ENCODE results near the gene SCNN1B. TPM values are rescaled to one million over a fixed set of nuclear protein-coding genes. Genes with fewer than 3 reads are reported as not detected.

SCNN1B gene
- total RNA-seq, 1 donor, result not detected

- H3K36me3 ChIP-seq (ENCODE audit: insufficient read depth, low read length), result peaks cover 60% of the 10 kb centered on the region
- no peak for DNase-seq (ENCODE audit: insufficient read length, low spot score, missing footprints)
- H3K4me2 ChIP-seq (ENCODE audit: insufficient read depth, low read length), result no peak overlapping the region
- no peaks in the 10 kb centered on the region for H3K4me1 ChIP-seq (ENCODE audit: insufficient read depth, low read length)
- peaks cover 3% of the 10 kb centered on the region for H4K20me1 ChIP-seq (ENCODE audit: insufficient read depth, low read length)
- no peak overlapping the region for H3K27ac ChIP-seq (ENCODE audit: low read depth, low read length)
- H3K4me3 ChIP-seq (ENCODE audit: insufficient read depth, low read length), result no peak overlapping the region
- no peak overlapping the region for H2AFZ ChIP-seq (ENCODE audit: low read length)
- H3K27me3 ChIP-seq (ENCODE audit: insufficient read depth, low read length), result no peaks in the 10 kb centered on the region
- no peaks in the 10 kb centered on the region for H3K9me3 ChIP-seq (ENCODE audit: low read depth, low read length)
- TF ChIP-seq CTCF (IDR thresholded peaks at IDR 0.05; ENCODE audit: extremely low read depth, low read depth, low read length), result no peak
- H3K79me2 ChIP-seq (ENCODE audit: insufficient read depth, low read length), result no peaks in the 10 kb centered on the region
Observed at GRCh38 chr16:23409522-23409921, 107.4 kb downstream of the SCNN1B start.

- Histone ChIP-seq H4K20me1 (ENCODE audit: insufficient read depth, low read length) (peaks cover 3% of the 10 kb centered on the region), H3K27me3 (ENCODE audit: insufficient read depth, low read length) (no peaks in the 10 kb centered on the region), H3K4me1 (ENCODE audit: insufficient read depth, low read length) (no peaks in the 10 kb centered on the region), H3K79me2 (ENCODE audit: insufficient read depth, low read length) (no peaks in the 10 kb centered on the region), H3K4me3 (ENCODE audit: insufficient read depth, low read length) (no peak overlapping the region), H2AFZ (ENCODE audit: low read length) (no peak overlapping the region), H3K27ac (ENCODE audit: low read depth, low read length) (no peak overlapping the region), H3K36me3 (ENCODE audit: insufficient read depth, low read length) (peaks cover 57% of the 10 kb centered on the region), H3K4me2 (ENCODE audit: insufficient read depth, low read length) (no peak overlapping the region), H3K9me3 (ENCODE audit: low read depth, low read length) (no peaks in the 10 kb centered on the region)
- no peak for TF ChIP-seq CTCF (IDR thresholded peaks at IDR 0.05; ENCODE audit: extremely low read depth, low read depth, low read length)
- peak; percentile 83 for DNase-seq (ENCODE audit: insufficient read length, low spot score, missing footprints)
Observed at GRCh38 chr16:23410176-23410575, 108.1 kb downstream of the SCNN1B start.

GRCh38 chr16:23414731-23415130, 112.6 kb downstream of the SCNN1B start:
- Histone ChIP-seq H4K20me1 (ENCODE audit: insufficient read depth, low read length) (no peaks in the 10 kb centered on the region), H3K36me3 (ENCODE audit: insufficient read depth, low read length) (peaks cover 51% of the 10 kb centered on the region), H3K27ac (ENCODE audit: low read depth, low read length) (no peak overlapping the region), H3K27me3 (ENCODE audit: insufficient read depth, low read length) (no peaks in the 10 kb centered on the region), H3K4me2 (ENCODE audit: insufficient read depth, low read length) (no peak overlapping the region), H3K9me3 (ENCODE audit: low read depth, low read length) (no peaks in the 10 kb centered on the region), H3K4me1 (ENCODE audit: insufficient read depth, low read length) (no peaks in the 10 kb centered on the region), H2AFZ (ENCODE audit: low read length) (no peak overlapping the region), H3K79me2 (ENCODE audit: insufficient read depth, low read length) (no peaks in the 10 kb centered on the region), H3K4me3 (ENCODE audit: insufficient read depth, low read length) (no peak overlapping the region)
- TF ChIP-seq CTCF (IDR thresholded peaks at IDR 0.05; ENCODE audit: extremely low read depth, low read depth, low read length), result no peak
- DNase-seq (ENCODE audit: insufficient read length, low spot score, missing footprints), result no peak

- H3K27ac ChIP-seq (ENCODE audit: low read depth, low read length), result no peak overlapping the region
- no peak overlapping the region for H3K4me3 ChIP-seq (ENCODE audit: insufficient read depth, low read length)
- peaks cover 7% of the 10 kb centered on the region for H3K4me1 ChIP-seq (ENCODE audit: insufficient read depth, low read length)
- H3K4me2 ChIP-seq (ENCODE audit: insufficient read depth, low read length), result no peak overlapping the region
- peaks cover 49% of the 10 kb centered on the region for H3K36me3 ChIP-seq (ENCODE audit: insufficient read depth, low read length)
- H4K20me1 ChIP-seq (ENCODE audit: insufficient read depth, low read length), result no peaks in the 10 kb centered on the region
- DNase-seq (ENCODE audit: insufficient read length, low spot score, missing footprints), result no peak
- no peaks in the 10 kb centered on the region for H3K79me2 ChIP-seq (ENCODE audit: insufficient read depth, low read length)
- no peak overlapping the region for H2AFZ ChIP-seq (ENCODE audit: low read length)
- H3K9me3 ChIP-seq (ENCODE audit: low read depth, low read length), result no peaks in the 10 kb centered on the region
- H3K27me3 ChIP-seq (ENCODE audit: insufficient read depth, low read length), result no peaks in the 10 kb centered on the region
- no peak for TF ChIP-seq CTCF (IDR thresholded peaks at IDR 0.05; ENCODE audit: extremely low read depth, low read depth, low read length)
Observed at GRCh38 chr16:23416816-23417215, 114.7 kb downstream of the SCNN1B start.

Data from osteoblast (primary cell).